ENCODE data around the gene CA11.

The CA11 gene

GRCh38 chr19:48646001-48646721, at the start of gene CA11:
Gene CA11 (minus strand): TSS chr19:48646187. CDS start chr19:48645632, 555 bp downstream.
- no peak for TF ChIP-seq GATA2 (IDR thresholded peaks at IDR 0.05; ENCODE audit: low read depth, low read length)
- no peak for TF ChIP-seq GATA3 (IDR thresholded peaks at IDR 0.05; ENCODE audit: low read depth, low read length)

- TF ChIP-seq GATA3 (IDR thresholded peaks at IDR 0.05; ENCODE audit: low read depth, low read length) = no peak
- TF ChIP-seq GATA2 (IDR thresholded peaks at IDR 0.05; ENCODE audit: low read depth, low read length) = no peak
Measured at GRCh38 chr19:48689449-48689848, 43.5 kb upstream of the CA11 start.

DNA sequence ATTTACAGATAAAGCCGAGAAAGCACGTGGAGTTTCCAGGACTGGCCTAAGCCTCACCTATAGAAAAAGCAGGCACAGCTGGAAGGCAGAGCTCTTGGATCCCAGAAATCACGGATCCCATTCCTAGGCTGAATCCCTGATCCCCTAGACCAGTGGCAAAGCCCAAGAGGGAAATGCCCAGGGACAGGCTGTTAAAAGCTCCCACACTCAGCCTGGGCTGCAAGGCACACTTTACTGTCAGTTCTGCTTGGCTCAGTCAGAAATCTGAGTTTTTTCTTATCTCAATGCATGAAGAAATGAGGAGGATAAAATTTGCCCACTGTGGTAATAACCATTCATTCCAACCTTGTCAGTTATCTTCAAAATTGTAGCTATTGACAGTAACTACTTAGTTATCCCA, 41.8 kb upstream of the CA11 start:
- TF ChIP-seq GATA2 (IDR thresholded peaks at IDR 0.05; ENCODE audit: low read depth, low read length) = no peak
- TF ChIP-seq GATA3 (IDR thresholded peaks at IDR 0.05; ENCODE audit: low read depth, low read length) = no peak

GRCh38 chr19:48686088-48686487, 40.1 kb upstream of the CA11 start:
- TF ChIP-seq GATA3 (IDR thresholded peaks at IDR 0.05; ENCODE audit: low read depth, low read length) (no peak), GATA2 (IDR thresholded peaks at IDR 0.05; ENCODE audit: low read depth, low read length) (no peak)

DNA sequence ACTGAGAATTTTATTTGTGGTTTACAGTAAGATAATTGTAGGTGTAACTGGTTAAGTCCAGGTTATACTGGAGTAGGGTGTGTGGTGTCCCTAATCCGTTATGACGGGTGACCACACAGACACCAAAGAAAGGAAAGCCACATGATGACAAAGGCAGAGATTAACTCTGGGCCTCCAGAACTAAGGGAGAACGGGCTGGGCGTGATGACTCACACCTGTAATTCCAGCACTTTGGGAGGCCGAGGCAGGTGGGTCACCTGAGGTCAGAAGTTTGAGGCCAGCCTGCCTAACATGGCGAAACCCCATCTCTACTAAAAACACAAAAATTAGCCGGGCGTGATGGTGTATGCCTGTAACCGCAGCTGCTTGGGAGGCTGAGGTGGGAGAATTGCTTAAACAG, 39.6 kb upstream of the CA11 start:
- TF ChIP-seq GATA3 (IDR thresholded peaks at IDR 0.05; ENCODE audit: low read depth, low read length) (no peak), GATA2 (IDR thresholded peaks at IDR 0.05; ENCODE audit: low read depth, low read length) (no peak)

- no peak for TF ChIP-seq GATA2 (IDR thresholded peaks at IDR 0.05; ENCODE audit: low read depth, low read length)
Measured at GRCh38 chr19:48683349-48683748, 37.4 kb upstream of the CA11 start.

GRCh38 chr19:48681127-48681470, 35.1 kb upstream of the CA11 start:
- TF ChIP-seq GATA3 (IDR thresholded peaks at IDR 0.05; ENCODE audit: low read depth, low read length) (no peak), GATA2 (IDR thresholded peaks at IDR 0.05; ENCODE audit: low read depth, low read length) (no peak)

- TF ChIP-seq GATA3 (IDR thresholded peaks at IDR 0.05; ENCODE audit: low read depth, low read length) (no peak), GATA2 (IDR thresholded peaks at IDR 0.05; ENCODE audit: low read depth, low read length) (no peak)
Measured at GRCh38 chr19:48680436-48681126, 34.6 kb upstream of the CA11 start.

DNA sequence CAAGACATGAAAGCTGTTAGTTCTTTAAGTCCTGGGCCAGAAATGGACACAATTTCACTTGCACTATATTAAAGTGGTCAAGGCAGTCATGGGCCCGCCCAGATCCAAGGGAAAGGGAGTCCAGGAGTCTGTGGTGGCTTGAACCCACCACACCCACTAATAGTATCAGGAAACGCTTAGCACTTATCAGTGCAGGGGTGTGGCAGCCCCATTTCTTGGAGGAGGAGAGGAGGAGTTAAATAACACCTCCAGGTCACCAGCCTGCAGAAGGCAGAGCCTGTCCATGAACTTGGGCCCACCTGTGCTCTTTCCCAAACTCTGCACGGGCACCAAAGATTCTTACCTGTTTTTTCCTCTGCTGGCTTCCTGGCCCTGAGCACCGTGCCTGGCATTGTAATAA, 32.2 kb upstream of the CA11 start:
- TF ChIP-seq GATA2 (IDR thresholded peaks at IDR 0.05; ENCODE audit: low read depth, low read length) = no peak
- no peak for TF ChIP-seq GATA3 (IDR thresholded peaks at IDR 0.05; ENCODE audit: low read depth, low read length)

DNA sequence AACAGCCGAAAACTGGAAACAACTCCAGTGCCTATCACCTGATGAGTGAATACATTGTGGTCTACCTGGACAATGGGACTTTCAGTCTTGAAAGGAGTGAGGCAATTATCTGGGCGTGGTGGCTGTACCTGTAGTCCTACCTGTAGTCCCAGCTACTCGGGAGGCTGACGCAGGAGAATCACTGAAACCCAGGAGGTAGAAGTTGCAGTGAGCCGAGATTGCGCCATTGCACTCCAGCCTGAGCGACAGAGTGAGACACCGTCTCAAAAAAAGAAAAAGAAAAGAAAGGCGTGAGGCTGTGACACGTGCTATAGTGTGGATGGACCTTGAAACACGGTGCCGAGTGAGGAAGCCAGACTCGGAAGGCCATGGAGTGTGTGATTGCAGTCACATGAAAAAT, 30.9 kb upstream of the CA11 start:
- TF ChIP-seq GATA2 (IDR thresholded peaks at IDR 0.05; ENCODE audit: low read depth, low read length) (no peak), GATA3 (IDR thresholded peaks at IDR 0.05; ENCODE audit: low read depth, low read length) (no peak)

DNA sequence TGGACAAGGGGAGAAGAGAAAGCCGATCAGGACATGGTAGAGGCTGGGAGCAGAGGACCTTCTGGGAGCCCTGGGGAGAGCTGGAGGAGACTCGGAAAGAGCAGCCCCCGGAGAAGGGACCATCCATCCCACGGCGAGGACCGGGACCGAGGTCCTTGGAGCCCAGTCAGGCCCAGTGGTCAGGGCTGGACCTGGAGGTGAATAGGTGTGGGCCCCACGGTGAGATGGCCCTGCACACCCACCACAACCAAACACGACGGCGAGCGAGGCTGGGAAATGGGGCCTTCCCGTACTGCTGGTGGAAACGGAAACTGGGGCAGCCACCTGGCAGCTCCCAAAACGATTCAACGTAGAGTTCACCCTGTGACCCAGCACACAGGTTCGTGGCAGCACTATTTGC, 30.5 kb upstream of the CA11 start:
- TF ChIP-seq GATA2 (IDR thresholded peaks at IDR 0.05; ENCODE audit: low read depth, low read length) = no peak
- TF ChIP-seq GATA3 (IDR thresholded peaks at IDR 0.05; ENCODE audit: low read depth, low read length) = no peak

- TF ChIP-seq GATA2 (IDR thresholded peaks at IDR 0.05; ENCODE audit: low read depth, low read length) (no peak), GATA3 (IDR thresholded peaks at IDR 0.05; ENCODE audit: low read depth, low read length) (no peak)
Measured at GRCh38 chr19:48674921-48675824, 29.2 kb upstream of the CA11 start.

DNA sequence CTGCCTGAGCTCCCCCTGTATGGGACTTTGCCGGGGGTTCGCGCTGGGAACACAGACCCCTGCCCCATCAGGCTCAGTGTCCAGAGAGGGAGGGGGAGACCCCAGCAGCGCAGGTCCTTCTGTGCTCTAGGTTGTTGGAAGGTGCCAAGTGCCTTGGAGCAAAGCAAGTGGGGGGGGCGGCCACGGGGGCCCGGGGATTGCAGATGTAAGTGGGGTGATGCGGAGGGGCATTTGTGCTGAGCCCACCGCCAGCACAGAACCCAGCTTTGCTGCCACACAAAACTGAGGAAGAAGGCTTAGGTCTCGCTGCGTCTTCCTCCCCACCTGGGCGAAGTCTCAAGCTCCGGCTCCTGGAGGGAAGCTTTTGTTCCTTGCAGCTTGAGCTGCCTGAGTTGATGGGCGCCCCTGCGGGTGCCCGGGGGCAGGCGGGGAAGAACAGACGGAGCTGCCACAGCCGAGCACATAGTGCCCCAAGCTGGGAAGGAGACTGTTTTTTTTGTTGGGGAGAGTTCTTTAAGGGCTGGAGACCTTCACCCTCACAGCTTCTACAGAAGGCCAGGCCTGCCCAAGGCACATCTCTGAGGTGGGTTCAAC, 28.3 kb upstream of the CA11 start:
- TF ChIP-seq GATA2 (IDR thresholded peaks at IDR 0.05; ENCODE audit: low read depth, low read length) = no peak
- no peak for TF ChIP-seq GATA3 (IDR thresholded peaks at IDR 0.05; ENCODE audit: low read depth, low read length)

GRCh38 chr19:48673436-48674100, 27.6 kb upstream of the CA11 start:
- no peak for TF ChIP-seq GATA3 (IDR thresholded peaks at IDR 0.05; ENCODE audit: low read depth, low read length)
- no peak for TF ChIP-seq GATA2 (IDR thresholded peaks at IDR 0.05; ENCODE audit: low read depth, low read length)

All from SH-SY5Y (cell line).